Neural crest cell (in vitro differentiated cells): Measurements from ENCODE around the gene PLEKHB2. TPM values are rescaled to one million over a fixed set of nuclear protein-coding genes. Genes with fewer than 3 reads are reported as not detected.
"Not testable (repeated sequence)": the region's sequence is repeated elsewhere in the genome, so short reads cannot be mapped to it uniquely, and the experiment has no call there.

Experiments used
- DNase-seq: peaks from one replicate; pipeline ENCODE4 v3.0.0; 2021; ENCODE audit warnings: low read depth, mixed read lengths, low spot score
- H3K27ac Mint-ChIP-seq: one replicate; pipeline ENCODE4 v1.8.0; 2021; ENCODE audit warnings: mild to moderate bottlenecking, mixed read lengths; ENCODE audit not compliant: unreplicated experiment
- H3K27me3 Mint-ChIP-seq: 2 replicates; pipeline ENCODE4 v1.8.0; 2021; ENCODE audit warnings: low read depth, mild to moderate bottlenecking, mixed read lengths
- H3K36me3 Mint-ChIP-seq: 2 replicates; pipeline ENCODE4 v1.8.0; 2021; ENCODE audit warnings: low read depth, mild to moderate bottlenecking, mixed read lengths
- H3K4me1 Mint-ChIP-seq: 2 replicates; pipeline ENCODE4 v1.8.0; 2021; ENCODE audit warnings: mixed read lengths
- H3K4me3 Mint-ChIP-seq: one replicate; pipeline ENCODE4 v1.8.0; 2021; ENCODE audit warnings: mild to moderate bottlenecking, mixed read lengths
- H3K9me3 Mint-ChIP-seq: 2 replicates; pipeline ENCODE4 v1.8.0; 2021; ENCODE audit warnings: mixed read lengths
- total RNA-seq: library from RNA; stranded (reverse); gene quantifications from 2 replicates; pipeline ENCODE4 v1.2.1, GENCODE V29; 2021

The PLEKHB2 gene
- total RNA-seq, 1 donor from 2014 or later: 44.9 TPM

- H3K9me3 Mint-ChIP-seq, H3K27ac Mint-ChIP-seq, DNase-seq, H3K4me1 Mint-ChIP-seq, H3K36me3 Mint-ChIP-seq, H3K4me3 Mint-ChIP-seq: not testable (repeated sequence)
- H3K27me3 Mint-ChIP-seq: peaks cover 40% of the 10 kb centered on the region
Observed at GRCh38 chr2:131196186-131196585, 91.0 kb downstream of the PLEKHB2 start.

Other genes starting within 250 kb of the PLEKHB2 start
- gene FAM168B, start 11.9 kb upstream of the PLEKHB2 start, total RNA-seq: 154 and 159 TPM in 2 replicates
- gene POTEE, start 104.2 kb downstream of the PLEKHB2 start, total RNA-seq: 1.0 and 1.1 TPM in 2 replicates